Measurements from ENCODE around the gene ASNSD1. TPM values are rescaled to one million over a fixed set of nuclear protein-coding genes. Genes with fewer than 3 reads are reported as not detected.

The ASNSD1 gene
- total RNA-seq, 2 experiments from 2014 or later = 31.9 to 36.8 TPM

- Histone ChIP-seq H3K36me3 (ENCODE audit: insufficient read depth, low read length) (no peaks in the 10 kb centered on the region), H3K4me1 (ENCODE audit: insufficient read depth, low read length, poor library complexity, severe bottlenecking) (no peaks in the 10 kb centered on the region), H4K20me1 (ENCODE audit: insufficient read depth, low read length) (no peaks in the 10 kb centered on the region), H3K27ac (ENCODE audit: low read depth, low read length, poor library complexity, severe bottlenecking) (no peak overlapping the region), H3K4me3 (ENCODE audit: low read depth, low read length, poor library complexity, severe bottlenecking) (no peak overlapping the region), H3K9me2 (ENCODE audit: insufficient read depth, low read length) (no peaks in the 10 kb centered on the region), H3K79me2 (ENCODE audit: insufficient read depth, low read depth, low read length) (no peaks in the 10 kb centered on the region), H2AFZ (ENCODE audit: low read length) (no peak overlapping the region), H3K4me2 (ENCODE audit: low read length) (no peak overlapping the region), H3K9me3 (ENCODE audit: low read length) (no peaks in the 10 kb centered on the region)
- DNase-seq (ENCODE audit: low spot score) = no peak
- CTCF ChIA-PET (ENCODE audit: unreplicated experiment) = no interaction called here
- POLR2A ChIA-PET = interaction anchor here (0.6 to 0.7 kb wide), 2 partner anchors 9 to 246 kb away, joined by 3 to 5 read pairs; no protein-coding TSS in a partner anchor
- BruUV-seq (replicated peaks) = no TSS peak
- TF ChIP-seq EZH2phosphoT487 (IDR thresholded peaks at IDR 0.05; ENCODE audit: borderline replicate concordance, low read depth, low read length) (no peak), CTCF (conservative IDR thresholded peaks at IDR 0.05; ENCODE audit: low read length) (no peak)
- intact Hi-C loops (cut with micrococcal nuclease; ENCODE audit: unreplicated experiment) = no loop called here
These were observed 20.3 kb upstream of the ASNSD1 start for GRCh38 chr2:189641002-189641401.

- Histone ChIP-seq H4K20me1 (ENCODE audit: insufficient read depth, low read length) (no peaks in the 10 kb centered on the region), H3K36me3 (ENCODE audit: insufficient read depth, low read length) (no peaks in the 10 kb centered on the region), H3K9me2 (ENCODE audit: insufficient read depth, low read length) (no peaks in the 10 kb centered on the region), H3K4me3 (ENCODE audit: low read depth, low read length, poor library complexity, severe bottlenecking) (no peak overlapping the region), H3K27ac (ENCODE audit: low read depth, low read length, poor library complexity, severe bottlenecking) (no peak overlapping the region), H3K4me2 (ENCODE audit: low read length) (no peak overlapping the region), H3K9me3 (ENCODE audit: low read length) (no peaks in the 10 kb centered on the region), H3K79me2 (ENCODE audit: insufficient read depth, low read depth, low read length) (no peaks in the 10 kb centered on the region), H2AFZ (ENCODE audit: low read length) (no peak overlapping the region), H3K4me1 (ENCODE audit: insufficient read depth, low read length, poor library complexity, severe bottlenecking) (no peaks in the 10 kb centered on the region)
- intact Hi-C loops (cut with micrococcal nuclease; ENCODE audit: unreplicated experiment) = no loop called here
- BruUV-seq (replicated peaks) = no TSS peak
- no peak for DNase-seq (ENCODE audit: low spot score)
- ChIA-PET CTCF (ENCODE audit: unreplicated experiment) (no interaction called here), POLR2A (interaction anchor here (0.7 kb wide), 1 partner anchor 9 kb away, joined by 5 read pairs; no protein-coding TSS in a partner anchor)
- TF ChIP-seq EZH2phosphoT487 (IDR thresholded peaks at IDR 0.05; ENCODE audit: borderline replicate concordance, low read depth, low read length) = no peak
- TF ChIP-seq CTCF (conservative IDR thresholded peaks at IDR 0.05; ENCODE audit: low read length) = no peak
These were observed 19.7 kb upstream of the ASNSD1 start for GRCh38 chr2:189641590-189641989.

GRCh38 chr2:189646521-189646920, 14.7 kb upstream of the ASNSD1 start:
- no TSS peak for BruUV-seq (replicated peaks)
- CTCF ChIA-PET (ENCODE audit: unreplicated experiment) = no interaction called here

More at GRCh38 chr2:189646521-189646920, 14.7 kb upstream of the ASNSD1 start:
- H2AFZ ChIP-seq (ENCODE audit: low read length) = no peak overlapping the region
- no peaks in the 10 kb centered on the region for H4K20me1 ChIP-seq (ENCODE audit: insufficient read depth, low read length)
- H3K4me1 ChIP-seq (ENCODE audit: insufficient read depth, low read length, poor library complexity, severe bottlenecking) = no peaks in the 10 kb centered on the region
- H3K9me2 ChIP-seq (ENCODE audit: insufficient read depth, low read length) = no peaks in the 10 kb centered on the region
- H3K79me2 ChIP-seq (ENCODE audit: insufficient read depth, low read depth, low read length) = no peaks in the 10 kb centered on the region
- H3K36me3 ChIP-seq (ENCODE audit: insufficient read depth, low read length) = no peaks in the 10 kb centered on the region
- POLR2A ChIA-PET = interaction anchor here (0.7 kb wide), 1 partner anchor 10 kb away, joined by 3 read pairs; no protein-coding TSS in a partner anchor
- H3K4me2 ChIP-seq (ENCODE audit: low read length) = no peak overlapping the region
- no peak for DNase-seq (ENCODE audit: low spot score)
- intact Hi-C loops (cut with micrococcal nuclease; ENCODE audit: unreplicated experiment) = no loop called here
- no peak overlapping the region for H3K4me3 ChIP-seq (ENCODE audit: low read depth, low read length, poor library complexity, severe bottlenecking)
- no peak overlapping the region for H3K27ac ChIP-seq (ENCODE audit: low read depth, low read length, poor library complexity, severe bottlenecking)
- no peaks in the 10 kb centered on the region for H3K9me3 ChIP-seq (ENCODE audit: low read length)
- TF ChIP-seq CTCF (conservative IDR thresholded peaks at IDR 0.05; ENCODE audit: low read length) (no peak), EZH2phosphoT487 (IDR thresholded peaks at IDR 0.05; ENCODE audit: borderline replicate concordance, low read depth, low read length) (no peak)

Measured in OCI-LY7 (cell line).